ENCODE data around the gene PARP14.

- TF ChIP-seq CTCF (IDR thresholded peaks at IDR 0.05) = no peak
- TF ChIP-seq POLR2A (IDR thresholded peaks at IDR 0.05) = no peak
Observed at GRCh38 chr3:122727766-122728165, 47.1 kb downstream of the PARP14 start.
